ENCODE results near the gene SPPL3. TPM values are rescaled to one million over a fixed set of nuclear protein-coding genes. Genes with fewer than 3 reads are reported as not detected.

Gene SPPL3
- total RNA-seq, 1 experiment from 2014 or later, result 32.5 TPM

DNA sequence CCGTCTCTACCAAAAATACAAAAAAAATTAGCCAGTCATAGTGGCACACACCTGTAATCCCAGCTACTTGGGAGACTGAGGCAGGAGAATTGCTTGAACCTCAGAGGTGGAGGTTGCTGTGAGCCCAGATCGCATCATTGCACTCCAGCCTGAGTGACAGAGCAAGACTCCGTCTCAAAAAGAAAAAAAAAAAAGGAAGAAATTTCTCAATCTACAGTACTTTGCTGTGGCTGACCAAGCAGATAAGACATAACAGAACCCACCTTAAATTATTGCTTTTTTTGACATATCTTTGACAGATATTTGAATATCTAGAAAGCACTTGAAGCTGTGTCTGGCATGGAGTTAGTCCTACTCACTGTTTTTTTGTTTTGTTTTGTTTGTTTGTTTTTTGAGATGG, 39.3 kb upstream of the SPPL3 start (continued):
- TF ChIP-seq ETV6 (CRISPR knock-in tag; IDR thresholded peaks at IDR 0.05) (no peak), GRHL2 (CRISPR knock-in tag; IDR thresholded peaks at IDR 0.05; ENCODE audit: insufficient replicate concordance, severe bottlenecking) (no peak), SMAD3 (CRISPR knock-in tag; IDR thresholded peaks at IDR 0.05; ENCODE audit: borderline replicate concordance) (no peak), GTF2I (CRISPR knock-in tag; conservative IDR thresholded peaks at IDR 0.05) (no peak), CBFB (CRISPR knock-in tag; IDR thresholded peaks at IDR 0.05; ENCODE audit: low read depth) (no peak), ZNF219 (CRISPR knock-in tag; IDR thresholded peaks at IDR 0.05; ENCODE audit: borderline replicate concordance) (no peak), FOXK1 (CRISPR knock-in tag; IDR thresholded peaks at IDR 0.05) (no peak), HMGA2 (CRISPR knock-in tag; IDR thresholded peaks at IDR 0.05) (no peak)
- TF ChIP-seq, protein P1, sequence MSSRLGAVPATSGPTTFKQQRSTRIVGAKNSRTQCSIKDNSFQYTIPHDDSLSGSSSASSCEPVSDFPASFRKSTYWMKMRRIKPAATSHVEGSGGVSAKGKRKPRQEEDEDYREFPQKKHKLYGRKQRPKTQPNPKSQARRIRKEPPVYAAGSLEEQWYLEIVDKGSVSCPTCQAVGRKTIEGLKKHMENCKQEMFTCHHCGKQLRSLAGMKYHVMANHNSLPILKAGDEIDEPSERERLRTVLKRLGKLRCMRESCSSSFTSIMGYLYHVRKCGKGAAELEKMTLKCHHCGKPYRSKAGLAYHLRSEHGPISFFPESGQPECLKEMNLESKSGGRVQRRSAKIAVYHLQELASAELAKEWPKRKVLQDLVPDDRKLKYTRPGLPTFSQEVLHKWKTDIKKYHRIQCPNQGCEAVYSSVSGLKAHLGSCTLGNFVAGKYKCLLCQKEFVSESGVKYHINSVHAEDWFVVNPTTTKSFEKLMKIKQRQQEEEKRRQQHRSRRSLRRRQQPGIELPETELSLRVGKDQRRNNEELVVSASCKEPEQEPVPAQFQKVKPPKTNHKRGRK (CRISPR knock-in tag; IDR thresholded peaks at IDR 0.05; ENCODE audit: borderline replicate concordance), result no peak
- TF ChIP-seq, protein P2, sequence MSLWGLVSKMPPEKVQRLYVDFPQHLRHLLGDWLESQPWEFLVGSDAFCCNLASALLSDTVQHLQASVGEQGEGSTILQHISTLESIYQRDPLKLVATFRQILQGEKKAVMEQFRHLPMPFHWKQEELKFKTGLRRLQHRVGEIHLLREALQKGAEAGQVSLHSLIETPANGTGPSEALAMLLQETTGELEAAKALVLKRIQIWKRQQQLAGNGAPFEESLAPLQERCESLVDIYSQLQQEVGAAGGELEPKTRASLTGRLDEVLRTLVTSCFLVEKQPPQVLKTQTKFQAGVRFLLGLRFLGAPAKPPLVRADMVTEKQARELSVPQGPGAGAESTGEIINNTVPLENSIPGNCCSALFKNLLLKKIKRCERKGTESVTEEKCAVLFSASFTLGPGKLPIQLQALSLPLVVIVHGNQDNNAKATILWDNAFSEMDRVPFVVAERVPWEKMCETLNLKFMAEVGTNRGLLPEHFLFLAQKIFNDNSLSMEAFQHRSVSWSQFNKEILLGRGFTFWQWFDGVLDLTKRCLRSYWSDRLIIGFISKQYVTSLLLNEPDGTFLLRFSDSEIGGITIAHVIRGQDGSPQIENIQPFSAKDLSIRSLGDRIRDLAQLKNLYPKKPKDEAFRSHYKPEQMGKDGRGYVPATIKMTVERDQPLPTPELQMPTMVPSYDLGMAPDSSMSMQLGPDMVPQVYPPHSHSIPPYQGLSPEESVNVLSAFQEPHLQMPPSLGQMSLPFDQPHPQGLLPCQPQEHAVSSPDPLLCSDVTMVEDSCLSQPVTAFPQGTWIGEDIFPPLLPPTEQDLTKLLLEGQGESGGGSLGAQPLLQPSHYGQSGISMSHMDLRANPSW (CRISPR knock-in tag; conservative IDR thresholded peaks at IDR 0.05; ENCODE audit: low read depth), result no peak

DNA sequence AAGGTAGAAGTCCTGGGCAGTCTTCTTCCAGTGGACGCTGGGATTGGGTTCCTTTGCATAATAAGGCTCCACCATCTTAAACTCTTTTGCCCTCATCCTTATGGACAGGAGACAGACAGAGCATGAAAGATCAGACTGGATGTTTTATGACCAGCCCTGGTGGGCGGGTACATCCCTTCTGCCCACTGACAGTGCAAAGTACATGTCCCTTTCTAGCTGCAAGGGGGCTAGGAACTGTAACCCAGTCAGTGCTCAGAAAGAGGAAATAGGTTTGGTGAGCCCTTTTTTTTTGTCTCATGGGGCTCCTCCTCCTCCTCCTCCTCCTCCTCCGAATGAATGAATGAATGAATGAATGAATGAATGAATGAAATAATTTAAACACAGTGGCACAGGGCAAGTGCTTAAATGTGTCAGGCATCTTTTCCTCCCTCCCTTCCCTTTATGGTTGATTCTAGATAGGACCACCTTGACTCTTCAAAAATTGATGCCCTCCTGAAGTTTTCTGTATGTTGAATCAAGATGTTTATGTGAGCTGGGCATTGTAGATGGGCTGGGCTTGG, 37.8 kb upstream of the SPPL3 start:
- Mint-ChIP-seq H3K4me3 (no peak overlapping the region), H3K9me3 (no peaks in the 10 kb centered on the region), H3K4me1 (peaks cover 3% of the 10 kb centered on the region), H3K36me3 (no peaks in the 10 kb centered on the region), H3K27ac (no peak overlapping the region), H3K27me3 (ENCODE audit: low read depth) (no peaks in the 10 kb centered on the region)
- POLR2A ChIA-PET, result no interaction called here
- DNase-seq (ENCODE audit: low spot score) (no peak), ATAC-seq (no peak)
- TF ChIP-seq NFYB (CRISPR knock-in tag; conservative IDR thresholded peaks at IDR 0.05; ENCODE audit: low read depth), result no peak
- no peak for TF ChIP-seq ZNF219 (CRISPR knock-in tag; IDR thresholded peaks at IDR 0.05; ENCODE audit: borderline replicate concordance)
- no peak for TF ChIP-seq ZNF396 (CRISPR knock-in tag; IDR thresholded peaks at IDR 0.05; ENCODE audit: borderline replicate concordance)
- TF ChIP-seq, protein P3, sequence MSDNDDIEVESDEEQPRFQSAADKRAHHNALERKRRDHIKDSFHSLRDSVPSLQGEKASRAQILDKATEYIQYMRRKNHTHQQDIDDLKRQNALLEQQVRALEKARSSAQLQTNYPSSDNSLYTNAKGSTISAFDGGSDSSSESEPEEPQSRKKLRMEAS (CRISPR knock-in tag; IDR thresholded peaks at IDR 0.05), result no peak
- TF ChIP-seq CBFB (CRISPR knock-in tag; IDR thresholded peaks at IDR 0.05; ENCODE audit: low read depth), result no peak
- TF ChIP-seq ZNF138 (CRISPR knock-in tag; conservative IDR thresholded peaks at IDR 0.05), result no peak
- TF ChIP-seq CREM (CRISPR knock-in tag; IDR thresholded peaks at IDR 0.05), result no peak
- no peak for TF ChIP-seq ZNF423 (CRISPR knock-in tag; IDR thresholded peaks at IDR 0.05)
- TF ChIP-seq, protein P4, sequence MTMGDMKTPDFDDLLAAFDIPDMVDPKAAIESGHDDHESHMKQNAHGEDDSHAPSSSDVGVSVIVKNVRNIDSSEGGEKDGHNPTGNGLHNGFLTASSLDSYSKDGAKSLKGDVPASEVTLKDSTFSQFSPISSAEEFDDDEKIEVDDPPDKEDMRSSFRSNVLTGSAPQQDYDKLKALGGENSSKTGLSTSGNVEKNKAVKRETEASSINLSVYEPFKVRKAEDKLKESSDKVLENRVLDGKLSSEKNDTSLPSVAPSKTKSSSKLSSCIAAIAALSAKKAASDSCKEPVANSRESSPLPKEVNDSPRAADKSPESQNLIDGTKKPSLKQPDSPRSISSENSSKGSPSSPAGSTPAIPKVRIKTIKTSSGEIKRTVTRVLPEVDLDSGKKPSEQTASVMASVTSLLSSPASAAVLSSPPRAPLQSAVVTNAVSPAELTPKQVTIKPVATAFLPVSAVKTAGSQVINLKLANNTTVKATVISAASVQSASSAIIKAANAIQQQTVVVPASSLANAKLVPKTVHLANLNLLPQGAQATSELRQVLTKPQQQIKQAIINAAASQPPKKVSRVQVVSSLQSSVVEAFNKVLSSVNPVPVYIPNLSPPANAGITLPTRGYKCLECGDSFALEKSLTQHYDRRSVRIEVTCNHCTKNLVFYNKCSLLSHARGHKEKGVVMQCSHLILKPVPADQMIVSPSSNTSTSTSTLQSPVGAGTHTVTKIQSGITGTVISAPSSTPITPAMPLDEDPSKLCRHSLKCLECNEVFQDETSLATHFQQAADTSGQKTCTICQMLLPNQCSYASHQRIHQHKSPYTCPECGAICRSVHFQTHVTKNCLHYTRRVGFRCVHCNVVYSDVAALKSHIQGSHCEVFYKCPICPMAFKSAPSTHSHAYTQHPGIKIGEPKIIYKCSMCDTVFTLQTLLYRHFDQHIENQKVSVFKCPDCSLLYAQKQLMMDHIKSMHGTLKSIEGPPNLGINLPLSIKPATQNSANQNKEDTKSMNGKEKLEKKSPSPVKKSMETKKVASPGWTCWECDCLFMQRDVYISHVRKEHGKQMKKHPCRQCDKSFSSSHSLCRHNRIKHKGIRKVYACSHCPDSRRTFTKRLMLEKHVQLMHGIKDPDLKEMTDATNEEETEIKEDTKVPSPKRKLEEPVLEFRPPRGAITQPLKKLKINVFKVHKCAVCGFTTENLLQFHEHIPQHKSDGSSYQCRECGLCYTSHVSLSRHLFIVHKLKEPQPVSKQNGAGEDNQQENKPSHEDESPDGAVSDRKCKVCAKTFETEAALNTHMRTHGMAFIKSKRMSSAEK (CRISPR knock-in tag; IDR thresholded peaks at IDR 0.05; ENCODE audit: borderline replicate concordance), result no peak
- no peak for TF ChIP-seq IRF2 (CRISPR knock-in tag; IDR thresholded peaks at IDR 0.05; ENCODE audit: borderline replicate concordance, low read depth)
- CTCF ChIA-PET, result no interaction called here
